Measurements from ENCODE around the gene UBTF. TPM values are rescaled to one million over a fixed set of nuclear protein-coding genes. Genes with fewer than 3 reads are reported as not detected.
A peak's percentile ranks its signal among the peaks of the same experiment; 100 is the strongest.

UBTF gene
- total and polyA plus RNA-seq, 9 of the 15 experiments (the other 6 are each of a cell fraction or from before 2014, with no cell fraction given) = 1.2 to 113 (median 83.6) TPM

- no peak for TF ChIP-seq MEF2D (tag; conservative IDR thresholded peaks at IDR 0.05; ENCODE audit: low read depth)
- TF ChIP-seq POLR2AphosphoS2 (IDR thresholded peaks at IDR 0.05; ENCODE audit: low read length) = peak; percentile 95
- no peak for TF ChIP-seq SAFB (IDR thresholded peaks at IDR 0.05; ENCODE audit: borderline replicate concordance, low read depth, low read length)
- peak; percentile 90; the same call in 1 of the 2 replicates for TF ChIP-seq NR3C1 (CRISPR knock-in tag; IDR thresholded peaks at IDR 0.05)
- TF ChIP-seq CHAMP1 (IDR thresholded peaks at IDR 0.05) = no peak
- no peak for TF ChIP-seq PHB2 (IDR thresholded peaks at IDR 0.05; ENCODE audit: low read depth)
- TF ChIP-seq AFF4 (CRISPR knock-in tag; IDR thresholded peaks at IDR 0.05) = peak; percentile 75; the same call in 1 of the 2 replicates
- peak; percentile 66 for TF ChIP-seq CBFA2T3 (IDR thresholded peaks at IDR 0.05)
- peak; percentile 28; the same call in 1 of the 2 replicates for TF ChIP-seq EP300 (IDR thresholded peaks at IDR 0.05; ENCODE audit: low read length)
- no peak for TF ChIP-seq BRF2 (IDR thresholded peaks at IDR 0.05; ENCODE audit: borderline replicate concordance, insufficient read depth, insufficient read length)
- TF ChIP-seq ZNF232 (CRISPR knock-in tag; IDR thresholded peaks at IDR 0.05) = no peak
- 0 out of 2 replicates have a peak, but pooled peaks have one; percentile 84 for TF ChIP-seq FOXP4 (CRISPR knock-in tag; IDR thresholded peaks at IDR 0.05; ENCODE audit: borderline replicate concordance)
- TF ChIP-seq PURB (CRISPR knock-in tag; IDR thresholded peaks at IDR 0.05; ENCODE audit: low read depth) = no peak
- TF ChIP-seq ARID1B (IDR thresholded peaks at IDR 0.05) = peak; percentile 14; the same call in 1 of the 2 replicates
- no peak for TF ChIP-seq SIRT6 (IDR thresholded peaks at IDR 0.05; ENCODE audit: low read depth, low read length)
- TF ChIP-seq CXXC5 (CRISPR knock-in tag; IDR thresholded peaks at IDR 0.05) = peak; percentile 97
- TF ChIP-seq ZNF263 (CRISPR knock-in tag; IDR thresholded peaks at IDR 0.05; ENCODE audit: borderline replicate concordance) = peak; percentile 57; the same call in 1 of the 2 replicates
- no peak for TF ChIP-seq SRSF9 (IDR thresholded peaks at IDR 0.05; ENCODE audit: borderline replicate concordance, low read depth, low read length)
These were observed 8.9 kb downstream of the UBTF start (continued) for GRCh38 chr17:44210342-44211192.

Data from K562 (cell line).